ENCODE results near the gene TMIE. TPM values are rescaled to one million over a fixed set of nuclear protein-coding genes. Genes with fewer than 3 reads are reported as not detected.

Gene TMIE
- total and polyA plus RNA-seq, 10 of the 15 experiments (the other 5 are each of a cell fraction or from before 2014, with no cell fraction given): not detected

- ChIA-PET CTCF (no interaction called here), RAD21 (ENCODE audit: unreplicated experiment) (no interaction called here), SMC1A (ENCODE audit: uncharacterized antibody, unreplicated experiment) (no interaction called here), POLR2A (no interaction called here)
- Histone ChIP-seq H3K9ac (ENCODE audit: control insufficient read depth, insufficient read depth, low read length) (no peak overlapping the region), H3K4me1 (ENCODE audit: control insufficient read depth, insufficient read depth, low read length) (no peaks in the 10 kb centered on the region), H3K9me3 (replicated peaks; ENCODE audit: control insufficient read depth, insufficient read depth, low read length) (no peaks in the 10 kb centered on the region), H3K27ac (ENCODE audit: control insufficient read depth, insufficient read depth) (no peak overlapping the region), H3K4me3 (no peak overlapping the region), H3K36me3 (ENCODE audit: control insufficient read depth in 2 of 2, insufficient read depth in 2 of 2, low read length in 1 of 2) (no peaks in the 10 kb centered on the region), H3K4me2 (ENCODE audit: control insufficient read depth, insufficient read depth) (no peak overlapping the region), H2AFZ (ENCODE audit: control insufficient read depth, low read depth, low read length) (no peak overlapping the region), H3K79me2 (ENCODE audit: control insufficient read depth, insufficient read depth, low read length) (no peaks in the 10 kb centered on the region), H3K27me3 (replicated peaks in 1 of 2; ENCODE audit: control insufficient read depth in 2 of 2, insufficient read depth in 2 of 2, low read length in 1 of 2) (no peaks in the 10 kb centered on the region), H4K20me1 (ENCODE audit: control insufficient read depth, insufficient read depth) (no peaks in the 10 kb centered on the region)
- DNase-seq (ENCODE audit: low read depth, low spot score): no peak
- no peak for FAIRE-seq
- WGBS (ENCODE audit: insufficient coverage, insufficient replicate concordance, low lambda C conversion rate, missing lambda C conversion rate): 13% methylated on average over 6 of the region's 6 CpGs
- ATAC-seq: no peak
- BruUV-seq (replicated peaks): no TSS peak
- TF ChIP-seq NFYA (IDR thresholded peaks at IDR 0.05; ENCODE audit: borderline replicate concordance, low read depth, low read length): no peak
- TF ChIP-seq MTA3 (IDR thresholded peaks at IDR 0.05; ENCODE audit: borderline replicate concordance, low read length): no peak
- no peak for TF ChIP-seq NFYB (IDR thresholded peaks at IDR 0.05; ENCODE audit: insufficient read depth, low read depth, low read length)
- TF ChIP-seq PAX8 (IDR thresholded peaks at IDR 0.05): no peak
- TF ChIP-seq CBX3 (IDR thresholded peaks at IDR 0.05; ENCODE audit: borderline replicate concordance, low read depth): no peak
- TF ChIP-seq ZNF24 (IDR thresholded peaks at IDR 0.05): no peak
- intact Hi-C loops (cut with micrococcal nuclease; ENCODE audit: unreplicated experiment) (no loop called here), in situ Hi-C loops (cut with MboI) (no loop called here)
Observed at GRCh38 chr3:46672349-46672695, 28.9 kb upstream of the TMIE start.

- no peak overlapping the region for H3K9ac ChIP-seq (ENCODE audit: control insufficient read depth, insufficient read depth, low read length)
- H3K4me2 ChIP-seq (ENCODE audit: control insufficient read depth, insufficient read depth): no peak overlapping the region
- no peaks in the 10 kb centered on the region for H4K20me1 ChIP-seq (ENCODE audit: control insufficient read depth, insufficient read depth)
- H3K79me2 ChIP-seq (ENCODE audit: control insufficient read depth, insufficient read depth, low read length): no peaks in the 10 kb centered on the region
- ChIA-PET SMC1A (ENCODE audit: uncharacterized antibody, unreplicated experiment) (no interaction called here), CTCF (no interaction called here), POLR2A (no interaction called here), RAD21 (ENCODE audit: unreplicated experiment) (no interaction called here)
- no peaks in the 10 kb centered on the region for H3K36me3 ChIP-seq (ENCODE audit: control insufficient read depth in 2 of 2, insufficient read depth in 2 of 2, low read length in 1 of 2)
- no peak overlapping the region for H3K4me3 ChIP-seq
- no peaks in the 10 kb centered on the region for H3K4me1 ChIP-seq (ENCODE audit: control insufficient read depth, insufficient read depth, low read length)
- in situ Hi-C loops (cut with MboI) (no loop called here), intact Hi-C loops (cut with micrococcal nuclease; ENCODE audit: unreplicated experiment) (no loop called here)
- H3K9me3 ChIP-seq (replicated peaks; ENCODE audit: control insufficient read depth, insufficient read depth, low read length): no peaks in the 10 kb centered on the region
- DNase-seq (ENCODE audit: low read depth, low spot score): no peak
- H2AFZ ChIP-seq (ENCODE audit: control insufficient read depth, low read depth, low read length): no peak overlapping the region
- no peaks in the 10 kb centered on the region for H3K27me3 ChIP-seq (replicated peaks in 1 of 2; ENCODE audit: control insufficient read depth in 2 of 2, insufficient read depth in 2 of 2, low read length in 1 of 2)
- H3K27ac ChIP-seq (ENCODE audit: control insufficient read depth, insufficient read depth): no peak overlapping the region
- WGBS (ENCODE audit: insufficient coverage, insufficient replicate concordance, low lambda C conversion rate, missing lambda C conversion rate): 13% methylated on average over 9 of the region's 10 CpGs
- BruUV-seq (replicated peaks): no TSS peak
- no peak for ATAC-seq
- FAIRE-seq: no peak
- TF ChIP-seq BCLAF1 (IDR thresholded peaks at IDR 0.05) (no peak), IKZF2 (IDR thresholded peaks at IDR 0.05) (no peak), SPI1 (IDR thresholded peaks at IDR 0.05; ENCODE audit: borderline replicate concordance, insufficient read depth, low read depth, low read length) (no peak), ATF2 (IDR thresholded peaks at IDR 0.05; ENCODE audit: low read length) (no peak), STAT3 (IDR thresholded peaks at IDR 0.05; ENCODE audit: low read depth, low read length) (no peak), TBL1XR1 (IDR thresholded peaks at IDR 0.05; ENCODE audit: low read depth, low read length) (no peak), GATAD2B (conservative IDR thresholded peaks at IDR 0.05; ENCODE audit: low read depth) (no peak), IRF4 (IDR thresholded peaks at IDR 0.05; ENCODE audit: low read depth, low read length) (no peak), PAX8 (IDR thresholded peaks at IDR 0.05) (no peak)
Observed at GRCh38 chr3:46673151-46674030, 27.8 kb upstream of the TMIE start.

Measured in GM12878 (cell line).